GM12892 (cell line): ENCODE measurements around the gene LCP2.

ENCODE experiments used
- POLR2A ChIP-seq: IDR thresholded peaks from 2 replicates; pipeline ENCODE4 v1.6.1; 2011; ENCODE audit warnings: low read depth, low read length, control low read depth
- POLR2AphosphoS5 ChIP-seq: IDR thresholded peaks from 2 replicates; pipeline ENCODE4 v1.6.1; 2011; ENCODE audit warnings: low read depth, low read length, control low read depth

- TF ChIP-seq POLR2A = no peak
- TF ChIP-seq POLR2AphosphoS5 = no peak
Observed at GRCh38 chr5:170284231-170284630, 13.3 kb downstream of the LCP2 start.
